PC-3 (cell line): ENCODE measurements around the gene PRICKLE4.

ENCODE experiments used
- EZH2 ChIP-seq: fragments of 300-600 bp; sonication (generic); IDR thresholded peaks from one replicate; pipeline ENCODE4 v1.6.1; 2017; ENCODE audit warnings: antibody characterized with exemption, mild to moderate bottlenecking, low read length; ENCODE audit not compliant: unreplicated experiment
- TF ChIP-seq, protein P1 (sequence below): fragments of 300-600 bp; sonication (generic); conservative IDR thresholded peaks from 2 replicates; pipeline ENCODE4 v1.5.1; 2017; ENCODE audit warnings: antibody characterized with exemption, low read depth, mild to moderate bottlenecking, low read length

- TF ChIP-seq, protein P1, sequence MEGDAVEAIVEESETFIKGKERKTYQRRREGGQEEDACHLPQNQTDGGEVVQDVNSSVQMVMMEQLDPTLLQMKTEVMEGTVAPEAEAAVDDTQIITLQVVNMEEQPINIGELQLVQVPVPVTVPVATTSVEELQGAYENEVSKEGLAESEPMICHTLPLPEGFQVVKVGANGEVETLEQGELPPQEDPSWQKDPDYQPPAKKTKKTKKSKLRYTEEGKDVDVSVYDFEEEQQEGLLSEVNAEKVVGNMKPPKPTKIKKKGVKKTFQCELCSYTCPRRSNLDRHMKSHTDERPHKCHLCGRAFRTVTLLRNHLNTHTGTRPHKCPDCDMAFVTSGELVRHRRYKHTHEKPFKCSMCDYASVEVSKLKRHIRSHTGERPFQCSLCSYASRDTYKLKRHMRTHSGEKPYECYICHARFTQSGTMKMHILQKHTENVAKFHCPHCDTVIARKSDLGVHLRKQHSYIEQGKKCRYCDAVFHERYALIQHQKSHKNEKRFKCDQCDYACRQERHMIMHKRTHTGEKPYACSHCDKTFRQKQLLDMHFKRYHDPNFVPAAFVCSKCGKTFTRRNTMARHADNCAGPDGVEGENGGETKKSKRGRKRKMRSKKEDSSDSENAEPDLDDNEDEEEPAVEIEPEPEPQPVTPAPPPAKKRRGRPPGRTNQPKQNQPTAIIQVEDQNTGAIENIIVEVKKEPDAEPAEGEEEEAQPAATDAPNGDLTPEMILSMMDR: no peak
- no peak for TF ChIP-seq EZH2
Observed at GRCh38 chr6:41777551-41778285, 2.9 kb upstream of the PRICKLE4 start.
